ENCODE results near the gene MAP2K6. TPM values are rescaled to one million over a fixed set of nuclear protein-coding genes. Genes with fewer than 3 reads are reported as not detected.

MAP2K6 gene
- total and polyA plus RNA-seq, 7 donors, result 1.6 to 51.4 (median 9.7) TPM

DNA sequence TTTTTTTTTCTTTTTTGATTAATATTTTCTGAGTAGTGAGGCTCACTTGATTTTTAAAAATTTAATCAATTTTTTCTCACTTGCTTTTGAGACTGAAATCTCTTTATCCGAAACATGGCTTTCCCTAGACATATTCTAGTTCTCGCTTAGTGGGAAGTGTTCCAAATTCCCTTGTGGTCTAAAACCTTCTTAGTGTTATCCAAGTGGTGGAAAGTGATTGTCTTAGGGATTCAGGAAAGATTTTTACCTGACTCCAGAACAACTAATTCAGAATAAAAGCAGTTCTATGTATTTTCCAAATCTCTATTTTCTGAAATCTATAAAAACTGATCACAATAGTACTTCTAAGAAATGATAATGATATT is 178.8 kb downstream of the MAP2K6 start:
- Histone ChIP-seq H3K9me3 (no peaks in the 10 kb centered on the region), H3K36me3 (no peaks in the 10 kb centered on the region), H3K4me3 (no peak overlapping the region), H3K27me3 (no peaks in the 10 kb centered on the region), H3K27ac (peak overlapping the region in 1 of 4 donors; percentile 50), H3K4me1 (peaks cover 0 to 18% (median 8%) of the 10 kb centered on the region in 4 donors)
- DNase-seq, result no peak
- WGBS, 2 donors, result 95 to 98% methylated on average over 2 of the region's 2 CpGs
- intact Hi-C loops (cut with DNase I), result no loop called here
- no peak for TF ChIP-seq EP300 (IDR thresholded peaks at IDR 0.05)
- TF ChIP-seq POLR2AphosphoS5 (IDR thresholded peaks at IDR 0.05), result no peak
- TF ChIP-seq POLR2A (IDR thresholded peaks at IDR 0.05), result no peak
- TF ChIP-seq, protein P1, sequence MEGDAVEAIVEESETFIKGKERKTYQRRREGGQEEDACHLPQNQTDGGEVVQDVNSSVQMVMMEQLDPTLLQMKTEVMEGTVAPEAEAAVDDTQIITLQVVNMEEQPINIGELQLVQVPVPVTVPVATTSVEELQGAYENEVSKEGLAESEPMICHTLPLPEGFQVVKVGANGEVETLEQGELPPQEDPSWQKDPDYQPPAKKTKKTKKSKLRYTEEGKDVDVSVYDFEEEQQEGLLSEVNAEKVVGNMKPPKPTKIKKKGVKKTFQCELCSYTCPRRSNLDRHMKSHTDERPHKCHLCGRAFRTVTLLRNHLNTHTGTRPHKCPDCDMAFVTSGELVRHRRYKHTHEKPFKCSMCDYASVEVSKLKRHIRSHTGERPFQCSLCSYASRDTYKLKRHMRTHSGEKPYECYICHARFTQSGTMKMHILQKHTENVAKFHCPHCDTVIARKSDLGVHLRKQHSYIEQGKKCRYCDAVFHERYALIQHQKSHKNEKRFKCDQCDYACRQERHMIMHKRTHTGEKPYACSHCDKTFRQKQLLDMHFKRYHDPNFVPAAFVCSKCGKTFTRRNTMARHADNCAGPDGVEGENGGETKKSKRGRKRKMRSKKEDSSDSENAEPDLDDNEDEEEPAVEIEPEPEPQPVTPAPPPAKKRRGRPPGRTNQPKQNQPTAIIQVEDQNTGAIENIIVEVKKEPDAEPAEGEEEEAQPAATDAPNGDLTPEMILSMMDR (IDR thresholded peaks at IDR 0.05), result no peak

DNA sequence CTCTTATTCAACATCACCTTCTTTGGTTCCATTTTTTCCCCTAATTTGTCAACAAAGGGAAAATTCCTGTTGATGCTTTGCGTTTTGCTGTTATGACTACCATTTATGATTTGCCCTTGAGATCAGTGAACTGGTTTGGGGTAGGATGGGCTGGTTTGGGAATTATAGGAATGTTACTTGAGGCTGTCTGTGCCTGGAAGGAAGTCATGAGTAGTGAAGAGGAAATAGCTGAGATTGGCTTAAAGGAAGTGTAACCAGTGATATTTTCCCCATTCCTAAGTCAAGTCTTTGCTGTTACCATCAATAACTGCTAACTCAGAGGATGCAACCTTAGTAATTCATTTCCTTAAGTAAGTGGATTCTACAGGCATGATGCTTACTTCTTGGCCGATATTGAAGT is 179.2 kb downstream of the MAP2K6 start:
- Histone ChIP-seq H3K27me3 (no peaks in the 10 kb centered on the region), H3K4me3 (no peak overlapping the region), H3K27ac (peak overlapping the region in 1 of 4 donors; percentile 50), H3K36me3 (no peaks in the 10 kb centered on the region), H3K9me3 (no peaks in the 10 kb centered on the region), H3K4me1 (peaks cover 0 to 16% (median 7%) of the 10 kb centered on the region in 4 donors)
- intact Hi-C loops (cut with DNase I), result no loop called here
- no peak for TF ChIP-seq EP300 (IDR thresholded peaks at IDR 0.05)
- no peak for TF ChIP-seq POLR2AphosphoS5 (IDR thresholded peaks at IDR 0.05)
- no peak for TF ChIP-seq POLR2A (IDR thresholded peaks at IDR 0.05)
- TF ChIP-seq, protein P1 (IDR thresholded peaks at IDR 0.05), result no peak
- DNase-seq, result no peak
- WGBS, 2 donors, result 92 to 97% methylated on average over 2 of the region's 2 CpGs

DNA sequence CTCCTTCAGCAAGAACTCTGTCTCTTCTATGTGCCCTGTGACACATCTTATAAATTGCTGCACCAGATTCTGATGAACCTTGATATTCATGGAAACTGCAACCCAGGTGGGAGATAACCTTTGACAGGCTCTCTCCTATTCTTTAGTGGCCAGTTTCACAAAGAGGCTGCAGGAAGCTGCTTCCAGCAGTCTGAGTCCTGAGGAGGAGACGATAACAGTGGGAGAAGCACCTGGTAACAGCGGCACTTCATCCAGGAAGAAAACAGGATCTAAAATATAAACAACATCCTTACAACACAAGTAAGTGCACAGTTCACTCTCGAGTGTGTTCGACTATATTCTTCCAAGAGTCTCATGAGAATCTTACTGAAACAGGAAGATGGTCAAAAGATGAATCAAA is 180.1 kb downstream of the MAP2K6 start:
- Histone ChIP-seq H3K4me3 (no peak overlapping the region), H3K4me1 (peaks cover 0 to 12% (median 3%) of the 10 kb centered on the region in 4 donors), H3K36me3 (no peaks in the 10 kb centered on the region), H3K9me3 (no peaks in the 10 kb centered on the region), H3K27me3 (no peaks in the 10 kb centered on the region), H3K27ac (no peak overlapping the region)
- WGBS, 2 donors, result 63 to 66% methylated on average over 4 of the region's 4 CpGs
- intact Hi-C loops (cut with DNase I), result no loop called here
- no peak for DNase-seq
- TF ChIP-seq POLR2A (IDR thresholded peaks at IDR 0.05) (no peak), POLR2AphosphoS5 (IDR thresholded peaks at IDR 0.05) (no peak), EP300 (IDR thresholded peaks at IDR 0.05) (no peak)
- TF ChIP-seq, protein P1 (IDR thresholded peaks at IDR 0.05), result no peak

DNA sequence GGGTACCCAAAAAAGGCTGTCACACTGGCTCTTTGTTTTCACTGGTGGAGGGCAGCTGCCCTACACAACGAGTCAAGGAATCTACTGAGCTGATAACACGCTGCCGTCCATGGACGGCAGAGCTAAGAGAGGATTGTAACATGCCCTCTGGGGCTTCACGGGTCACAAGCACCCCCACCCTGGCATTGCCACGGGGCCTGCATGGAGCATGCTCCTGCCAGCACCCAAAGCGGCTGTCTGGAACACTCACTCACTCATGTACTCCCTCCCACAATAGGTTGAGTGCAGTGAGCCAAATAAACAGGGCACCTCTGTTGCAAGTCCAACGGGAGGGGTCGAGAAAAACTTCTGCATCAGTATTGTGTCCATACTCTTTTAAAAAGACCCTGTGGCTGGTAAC is 181.6 kb downstream of the MAP2K6 start:
- Histone ChIP-seq H3K4me3 (no peak overlapping the region), H3K27ac (no peak overlapping the region), H3K4me1 (peaks cover 0 to 6% (median 1%) of the 10 kb centered on the region in 4 donors), H3K9me3 (no peaks in the 10 kb centered on the region), H3K36me3 (no peaks in the 10 kb centered on the region), H3K27me3 (no peaks in the 10 kb centered on the region)
- intact Hi-C loops (cut with DNase I), result no loop called here
- WGBS, 2 donors, result 80 to 88% methylated on average over 9 of the region's 9 CpGs
- TF ChIP-seq, protein P1 (IDR thresholded peaks at IDR 0.05), result no peak
- TF ChIP-seq POLR2A (IDR thresholded peaks at IDR 0.05) (no peak), POLR2AphosphoS5 (IDR thresholded peaks at IDR 0.05) (no peak), EP300 (IDR thresholded peaks at IDR 0.05) (no peak)
- no peak for DNase-seq
